Esophagus mucosa (tissue), 1 donor: ENCODE measurements around the gene TAS1R3. TPM values are rescaled to one million over a fixed set of nuclear protein-coding genes. Genes with fewer than 3 reads are reported as not detected.
A peak's percentile ranks its signal among the peaks of the same experiment; 100 is the strongest.

Source experiments
- ATAC-seq: fragments of 200-7000 bp; cut with Tn5 transposase; one replicate; pipeline ENCODE4 v1.9.1; 2020
- total RNA-seq: library from RNA; stranded (reverse); gene quantifications from one replicate; pipeline ENCODE4 v1.2.4, GENCODE V29; 2023
- donor health status: DM: yes; HTN: yes; CAD: no.

The TAS1R3 gene
- total RNA-seq, 1 donor from 2014 or later = 0.56 TPM

DNA sequence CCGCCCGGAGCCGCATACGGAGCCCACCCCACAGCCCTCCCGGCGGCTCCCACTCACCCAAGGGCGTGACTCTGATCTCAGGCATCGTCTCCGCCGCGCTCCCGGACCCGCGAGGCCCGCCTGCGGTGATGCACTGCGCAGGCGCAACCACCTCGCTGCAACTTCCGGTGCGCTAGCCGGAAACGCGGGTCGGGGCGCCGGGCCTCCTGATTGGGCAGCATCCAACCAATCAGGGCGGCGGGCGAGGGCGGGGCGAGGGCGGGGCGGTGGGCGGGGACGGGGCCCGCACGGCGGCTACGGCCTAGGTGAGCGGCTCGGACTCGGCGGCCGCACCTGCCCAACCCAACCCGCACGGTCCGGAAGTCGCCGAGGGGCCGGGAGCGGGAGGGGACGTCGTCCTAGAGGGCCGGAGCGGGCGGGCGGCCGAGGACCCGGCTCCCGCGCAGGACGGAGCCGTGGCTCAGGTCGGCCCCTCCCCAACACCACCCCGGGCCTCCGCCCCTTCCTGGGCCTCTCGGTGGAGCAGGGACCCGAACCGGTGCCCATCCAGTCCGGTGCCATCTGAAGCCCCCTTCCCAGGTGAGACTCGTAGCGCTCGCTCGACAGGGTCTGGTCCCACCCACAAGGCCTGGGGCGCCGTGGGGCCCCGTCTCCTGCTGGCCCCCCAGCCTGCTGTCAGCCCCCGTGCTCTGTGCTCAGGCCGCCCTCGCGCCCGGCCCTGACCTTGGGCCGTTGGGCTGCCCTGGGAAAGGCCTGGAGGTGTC lies 6.4 kb upstream of the TAS1R3 start, which contains the start of the genes CPTP and INTS11:
Gene CPTP, plus strand, starts transcription at position 279 of the 764 bp plus-strand sequence. CDS start 2,109 bp downstream, outside the sequence.
Gene INTS11, minus strand, starts transcription at position 137 of the 764 bp plus-strand sequence. Its CDS starts 52 bp downstream, at position 85.
- ATAC-seq = peak; percentile 79

DNA sequence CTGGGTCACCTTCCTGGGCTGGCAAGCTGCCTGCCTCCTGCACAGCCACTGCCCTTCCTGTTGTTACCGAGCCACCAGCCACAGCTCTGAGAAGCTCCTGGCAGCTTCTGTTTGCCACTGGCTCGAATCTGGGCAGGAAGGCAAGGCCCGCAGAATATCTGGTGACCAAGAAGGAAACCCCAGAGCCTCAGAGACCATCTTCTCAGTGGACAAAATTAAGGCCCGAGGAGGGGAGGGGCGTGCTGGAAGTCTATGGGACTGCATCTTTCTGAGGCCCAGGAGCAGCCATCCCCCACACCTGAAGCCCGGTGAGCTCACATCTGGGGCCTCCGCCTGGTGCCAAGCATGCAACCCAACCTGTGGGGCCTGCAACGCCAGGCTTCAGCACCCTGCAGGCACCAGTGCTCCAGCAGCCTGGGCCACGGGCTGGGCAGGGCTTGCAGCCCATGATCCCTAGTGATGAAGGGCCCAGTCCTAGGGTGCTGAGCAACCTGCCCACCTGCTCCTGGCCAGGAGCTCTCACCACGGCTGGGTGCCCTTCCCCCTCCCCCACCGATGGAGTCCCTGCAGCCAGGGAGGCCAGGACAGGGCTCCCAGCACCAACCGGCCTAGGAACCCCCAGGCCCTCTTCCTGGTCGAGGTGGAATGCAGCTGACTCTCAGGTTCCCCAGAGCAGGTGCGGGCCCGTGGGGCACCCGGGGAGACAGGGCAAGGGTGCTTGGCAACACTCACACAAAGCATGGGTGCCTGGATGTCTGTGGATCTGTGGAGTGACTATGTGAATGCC lies 5.6 kb upstream of the TAS1R3 start:
- peak; percentile 61 for ATAC-seq

DNA sequence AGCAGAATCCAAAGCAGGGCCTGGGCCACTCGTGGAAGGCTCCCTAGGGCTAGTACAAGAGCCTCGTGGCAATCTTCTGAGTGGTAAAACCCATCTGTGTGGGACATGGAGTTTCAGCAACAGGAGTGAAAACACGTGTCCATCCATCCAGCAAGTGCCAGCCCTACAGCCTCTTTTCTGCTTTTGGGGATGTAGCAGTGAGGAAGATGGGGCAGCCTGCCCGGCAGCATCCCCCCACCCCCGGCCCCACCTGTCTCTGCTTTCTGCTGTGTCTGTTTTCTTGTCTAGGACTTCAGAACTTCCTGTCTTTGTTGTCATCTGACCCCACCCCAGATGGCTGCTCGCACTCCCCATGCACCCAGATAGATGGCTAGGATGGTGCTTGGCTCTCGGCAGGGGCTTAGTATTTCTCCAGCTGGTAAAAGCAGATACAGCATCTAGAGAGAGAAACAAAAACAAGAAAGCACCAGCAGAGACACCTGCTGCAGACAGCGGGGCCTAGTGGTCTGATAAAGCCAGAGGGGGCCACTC lies 4.9 kb upstream of the TAS1R3 start:
- no peak for ATAC-seq

DNA sequence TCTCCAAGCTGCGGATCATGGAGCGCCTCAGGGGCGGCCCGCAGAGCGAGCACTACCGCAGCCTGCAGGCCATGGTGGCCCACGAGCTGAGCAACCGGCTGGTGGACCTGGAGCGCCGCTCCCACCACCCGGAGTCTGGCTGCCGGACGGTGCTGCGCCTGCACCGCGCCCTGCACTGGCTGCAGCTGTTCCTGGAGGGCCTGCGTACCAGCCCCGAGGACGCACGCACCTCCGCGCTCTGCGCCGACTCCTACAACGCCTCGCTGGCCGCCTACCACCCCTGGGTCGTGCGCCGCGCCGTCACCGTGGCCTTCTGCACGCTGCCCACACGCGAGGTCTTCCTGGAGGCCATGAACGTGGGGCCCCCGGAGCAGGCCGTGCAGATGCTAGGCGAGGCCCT lies 3.8 kb upstream of the TAS1R3 start:
- no peak for ATAC-seq

DNA sequence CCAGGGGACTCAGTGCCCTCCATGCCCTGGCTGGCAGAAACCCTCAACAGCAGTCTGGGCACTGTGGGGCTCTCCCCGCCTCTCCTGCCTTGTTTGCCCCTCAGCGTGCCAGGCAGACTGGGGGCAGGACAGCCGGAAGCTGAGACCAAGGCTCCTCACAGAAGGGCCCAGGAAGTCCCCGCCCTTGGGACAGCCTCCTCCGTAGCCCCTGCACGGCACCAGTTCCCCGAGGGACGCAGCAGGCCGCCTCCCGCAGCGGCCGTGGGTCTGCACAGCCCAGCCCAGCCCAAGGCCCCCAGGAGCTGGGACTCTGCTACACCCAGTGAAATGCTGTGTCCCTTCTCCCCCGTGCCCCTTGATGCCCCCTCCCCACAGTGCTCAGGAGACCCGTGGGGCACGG lies 2.8 kb upstream of the TAS1R3 start:
- ATAC-seq = no peak

DNA sequence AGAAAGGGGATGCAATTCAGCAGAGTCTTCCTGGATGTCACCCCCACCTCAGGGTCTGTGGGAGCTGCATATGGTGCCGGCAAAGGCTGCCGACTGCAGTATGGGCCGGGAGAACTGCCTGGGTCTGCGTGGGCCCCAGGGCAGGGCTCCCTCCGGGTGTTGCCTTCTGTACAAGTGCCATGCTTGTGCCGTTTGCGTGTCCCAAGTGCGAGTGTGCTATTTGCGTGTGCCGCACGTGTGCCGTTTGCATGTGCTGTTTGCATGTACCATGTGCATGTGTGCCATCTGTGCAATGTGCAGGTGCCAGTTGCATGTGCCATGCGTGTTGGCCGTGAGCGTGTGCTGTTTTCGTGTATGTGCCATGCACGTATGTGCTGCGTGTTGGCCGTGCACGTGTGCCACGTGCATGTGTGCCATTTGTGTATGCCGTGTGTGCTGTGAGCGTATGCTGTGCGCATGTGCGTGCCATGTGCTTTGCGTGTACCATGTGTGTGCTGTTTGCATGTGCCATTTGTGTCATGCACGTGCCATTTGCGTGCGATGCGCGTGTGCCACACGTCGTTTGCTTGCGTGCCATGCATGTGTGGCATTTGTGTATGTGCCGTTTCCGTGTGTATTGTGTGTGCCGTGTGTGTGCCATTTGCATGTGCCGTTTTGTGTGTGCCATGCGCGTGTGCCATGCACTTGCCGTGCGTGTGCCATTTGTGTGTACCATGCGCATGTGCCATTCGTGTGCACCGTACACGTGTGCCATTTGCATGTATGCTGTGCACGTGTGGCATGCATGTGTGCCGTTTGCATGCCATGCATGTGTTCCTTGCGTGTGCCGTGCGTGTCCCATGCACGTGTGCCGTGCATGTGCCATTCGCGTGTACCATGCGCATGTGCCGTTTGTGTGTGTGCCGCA lies 1.5 kb upstream of the TAS1R3 start:
- ATAC-seq = no peak

DNA sequence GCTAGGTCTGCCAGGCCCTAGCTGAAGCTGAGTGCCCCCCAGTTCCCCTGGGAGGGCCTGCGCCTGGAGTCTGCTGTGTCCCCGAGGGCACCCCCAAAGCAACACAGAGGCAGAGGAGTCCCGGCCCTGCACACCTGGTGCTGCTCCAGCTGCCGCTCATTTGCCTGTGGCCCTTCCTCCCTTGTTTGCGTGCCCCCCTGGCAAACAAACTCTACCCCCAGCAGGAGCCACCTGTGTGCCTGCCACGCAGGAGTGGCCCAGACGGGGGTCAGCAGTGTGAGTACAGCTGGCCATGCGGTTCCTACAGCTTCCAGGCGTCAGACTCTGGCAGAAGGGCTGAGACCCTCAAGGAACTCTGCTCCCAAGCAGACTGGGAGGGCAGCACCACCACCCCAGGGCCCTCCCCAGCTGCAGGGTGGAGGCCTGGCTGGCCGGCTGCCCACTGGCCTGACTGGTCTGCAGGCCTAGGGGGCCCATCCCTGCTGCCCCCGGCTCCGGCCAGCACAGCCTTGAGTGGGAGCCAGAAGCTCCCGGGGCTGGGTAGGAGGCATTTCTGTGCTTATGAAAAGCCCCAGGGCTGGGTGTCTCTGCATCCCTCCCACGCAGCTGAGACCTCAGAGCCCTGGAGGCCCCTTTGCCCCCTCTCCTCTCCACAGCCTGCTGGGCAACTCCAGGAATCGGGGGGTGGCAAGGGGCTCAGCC lies 563 bp upstream of the TAS1R3 start:
- ATAC-seq = peak; percentile 0

DNA sequence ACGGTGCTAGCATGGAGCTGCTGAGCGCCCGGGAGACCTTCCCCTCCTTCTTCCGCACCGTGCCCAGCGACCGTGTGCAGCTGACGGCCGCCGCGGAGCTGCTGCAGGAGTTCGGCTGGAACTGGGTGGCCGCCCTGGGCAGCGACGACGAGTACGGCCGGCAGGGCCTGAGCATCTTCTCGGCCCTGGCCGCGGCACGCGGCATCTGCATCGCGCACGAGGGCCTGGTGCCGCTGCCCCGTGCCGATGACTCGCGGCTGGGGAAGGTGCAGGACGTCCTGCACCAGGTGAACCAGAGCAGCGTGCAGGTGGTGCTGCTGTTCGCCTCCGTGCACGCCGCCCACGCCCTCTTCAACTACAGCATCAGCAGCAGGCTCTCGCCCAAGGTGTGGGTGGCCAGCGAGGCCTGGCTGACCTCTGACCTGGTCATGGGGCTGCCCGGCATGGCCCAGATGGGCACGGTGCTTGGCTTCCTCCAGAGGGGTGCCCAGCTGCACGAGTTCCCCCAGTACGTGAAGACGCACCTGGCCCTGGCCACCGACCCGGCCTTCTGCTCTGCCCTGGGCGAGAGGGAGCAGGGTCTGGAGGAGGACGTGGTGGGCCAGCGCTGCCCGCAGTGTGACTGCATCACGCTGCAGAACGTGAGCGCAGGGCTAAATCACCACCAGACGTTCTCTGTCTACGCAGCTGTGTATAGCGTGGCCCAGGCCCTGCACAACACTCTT lies 1.1 kb downstream of the TAS1R3 start:
- peak; percentile 48 for ATAC-seq

DNA sequence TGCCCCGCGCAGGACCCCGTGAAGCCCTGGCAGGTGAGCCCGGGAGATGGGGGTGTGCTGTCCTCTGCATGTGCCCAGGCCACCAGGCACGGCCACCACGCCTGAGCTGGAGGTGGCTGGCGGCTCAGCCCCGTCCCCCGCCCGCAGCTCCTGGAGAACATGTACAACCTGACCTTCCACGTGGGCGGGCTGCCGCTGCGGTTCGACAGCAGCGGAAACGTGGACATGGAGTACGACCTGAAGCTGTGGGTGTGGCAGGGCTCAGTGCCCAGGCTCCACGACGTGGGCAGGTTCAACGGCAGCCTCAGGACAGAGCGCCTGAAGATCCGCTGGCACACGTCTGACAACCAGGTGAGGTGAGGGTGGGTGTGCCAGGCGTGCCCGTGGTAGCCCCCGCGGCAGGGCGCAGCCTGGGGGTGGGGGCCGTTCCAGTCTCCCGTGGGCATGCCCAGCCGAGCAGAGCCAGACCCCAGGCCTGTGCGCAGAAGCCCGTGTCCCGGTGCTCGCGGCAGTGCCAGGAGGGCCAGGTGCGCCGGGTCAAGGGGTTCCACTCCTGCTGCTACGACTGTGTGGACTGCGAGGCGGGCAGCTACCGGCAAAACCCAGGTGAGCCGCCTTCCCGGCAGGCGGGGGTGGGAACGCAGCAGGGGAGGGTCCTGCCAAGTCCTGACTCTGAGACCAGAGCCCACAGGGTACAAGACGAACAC lies 1.8 kb downstream of the TAS1R3 start:
- peak; percentile 66 for ATAC-seq

DNA sequence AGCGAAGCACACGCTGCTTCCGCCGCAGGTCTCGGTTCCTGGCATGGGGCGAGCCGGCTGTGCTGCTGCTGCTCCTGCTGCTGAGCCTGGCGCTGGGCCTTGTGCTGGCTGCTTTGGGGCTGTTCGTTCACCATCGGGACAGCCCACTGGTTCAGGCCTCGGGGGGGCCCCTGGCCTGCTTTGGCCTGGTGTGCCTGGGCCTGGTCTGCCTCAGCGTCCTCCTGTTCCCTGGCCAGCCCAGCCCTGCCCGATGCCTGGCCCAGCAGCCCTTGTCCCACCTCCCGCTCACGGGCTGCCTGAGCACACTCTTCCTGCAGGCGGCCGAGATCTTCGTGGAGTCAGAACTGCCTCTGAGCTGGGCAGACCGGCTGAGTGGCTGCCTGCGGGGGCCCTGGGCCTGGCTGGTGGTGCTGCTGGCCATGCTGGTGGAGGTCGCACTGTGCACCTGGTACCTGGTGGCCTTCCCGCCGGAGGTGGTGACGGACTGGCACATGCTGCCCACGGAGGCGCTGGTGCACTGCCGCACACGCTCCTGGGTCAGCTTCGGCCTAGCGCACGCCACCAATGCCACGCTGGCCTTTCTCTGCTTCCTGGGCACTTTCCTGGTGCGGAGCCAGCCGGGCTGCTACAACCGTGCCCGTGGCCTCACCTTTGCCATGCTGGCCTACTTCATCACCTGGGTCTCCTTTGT lies 2.6 kb downstream of the TAS1R3 start:
- ATAC-seq = peak; percentile 0

DNA sequence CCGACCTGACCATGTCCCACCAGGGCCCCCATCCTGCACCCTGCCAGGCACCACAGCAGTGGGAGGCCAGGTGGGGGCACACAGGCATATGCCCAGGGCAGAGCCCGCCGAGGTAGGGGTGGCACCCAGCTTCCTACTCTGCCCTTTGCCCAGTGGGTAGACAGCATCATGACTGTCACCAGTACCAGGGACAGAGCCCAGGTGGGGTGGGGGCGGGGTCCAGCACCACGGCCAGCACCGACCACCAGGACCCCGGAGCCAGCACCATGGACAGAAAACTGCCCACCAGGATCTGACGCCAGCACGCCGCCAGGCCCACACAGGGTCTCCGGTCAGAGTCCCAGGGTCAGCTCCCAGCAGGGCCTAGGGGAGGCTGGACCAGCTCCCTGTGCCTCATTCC lies 3.8 kb downstream of the TAS1R3 start:
- ATAC-seq = no peak

DNA sequence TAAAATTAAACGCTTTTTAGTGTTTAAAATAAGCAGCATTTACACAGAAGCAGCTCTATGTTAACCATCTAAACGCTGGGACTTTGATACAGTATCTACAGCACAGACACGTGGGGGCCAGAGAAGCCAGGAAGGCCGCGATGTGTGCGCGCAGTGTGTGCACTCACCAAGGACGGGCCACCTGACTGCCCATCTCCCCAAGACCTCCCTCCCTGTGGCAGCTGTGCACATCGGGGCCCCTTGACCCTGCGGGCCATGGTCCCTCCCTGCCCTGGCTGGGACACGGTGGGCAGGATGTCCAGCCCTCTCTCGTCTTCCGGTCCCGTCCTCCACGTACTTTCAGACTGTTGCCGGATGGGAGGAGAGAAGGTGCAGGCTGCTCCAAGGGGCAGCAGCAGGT lies 4.2 kb downstream of the TAS1R3 start:
- no peak for ATAC-seq

DNA sequence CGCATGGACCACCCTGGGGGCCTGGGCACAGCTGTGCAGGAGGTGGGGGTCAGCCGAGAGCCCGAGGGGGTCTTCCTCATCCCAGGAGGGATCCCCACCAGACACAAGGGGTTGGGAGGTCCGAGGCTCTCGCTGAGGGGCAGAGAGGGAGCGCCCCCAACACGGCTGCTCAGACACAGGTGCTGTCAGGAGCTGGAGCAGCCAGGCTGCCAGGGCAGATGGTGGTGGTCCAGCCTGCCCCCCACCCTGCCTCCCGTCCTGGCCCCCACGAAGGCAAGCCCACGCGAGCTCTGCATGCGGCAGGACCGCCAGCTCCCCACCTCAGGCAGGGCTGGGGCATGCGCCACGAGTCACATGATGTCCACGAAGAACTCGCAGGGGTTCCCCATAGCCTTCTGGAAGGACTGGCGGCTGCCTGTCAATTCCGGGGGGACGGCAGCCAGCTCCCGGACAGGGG lies 4.7 kb downstream of the TAS1R3 start:
- no peak for ATAC-seq

DNA sequence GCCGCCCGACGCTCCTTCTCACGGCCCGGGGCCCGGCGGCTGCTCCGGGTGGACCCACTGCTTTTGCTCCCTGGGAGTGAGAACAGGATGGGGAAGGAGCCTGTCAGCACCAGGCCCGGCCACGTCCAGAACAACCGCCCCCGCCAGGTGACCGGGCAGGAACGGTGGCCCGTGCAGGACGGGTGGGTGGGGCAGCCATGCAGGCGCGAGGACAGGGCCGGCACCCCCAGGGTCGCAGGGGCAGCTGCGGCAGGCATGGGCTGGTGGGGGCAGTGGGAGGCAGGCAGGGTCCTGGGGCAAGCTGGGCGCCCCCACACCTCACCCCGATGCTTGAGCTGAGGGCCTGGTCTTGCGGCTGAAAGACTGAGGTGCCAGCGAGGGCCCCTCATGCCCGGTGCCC lies 5.4 kb downstream of the TAS1R3 start:
- no peak for ATAC-seq

DNA sequence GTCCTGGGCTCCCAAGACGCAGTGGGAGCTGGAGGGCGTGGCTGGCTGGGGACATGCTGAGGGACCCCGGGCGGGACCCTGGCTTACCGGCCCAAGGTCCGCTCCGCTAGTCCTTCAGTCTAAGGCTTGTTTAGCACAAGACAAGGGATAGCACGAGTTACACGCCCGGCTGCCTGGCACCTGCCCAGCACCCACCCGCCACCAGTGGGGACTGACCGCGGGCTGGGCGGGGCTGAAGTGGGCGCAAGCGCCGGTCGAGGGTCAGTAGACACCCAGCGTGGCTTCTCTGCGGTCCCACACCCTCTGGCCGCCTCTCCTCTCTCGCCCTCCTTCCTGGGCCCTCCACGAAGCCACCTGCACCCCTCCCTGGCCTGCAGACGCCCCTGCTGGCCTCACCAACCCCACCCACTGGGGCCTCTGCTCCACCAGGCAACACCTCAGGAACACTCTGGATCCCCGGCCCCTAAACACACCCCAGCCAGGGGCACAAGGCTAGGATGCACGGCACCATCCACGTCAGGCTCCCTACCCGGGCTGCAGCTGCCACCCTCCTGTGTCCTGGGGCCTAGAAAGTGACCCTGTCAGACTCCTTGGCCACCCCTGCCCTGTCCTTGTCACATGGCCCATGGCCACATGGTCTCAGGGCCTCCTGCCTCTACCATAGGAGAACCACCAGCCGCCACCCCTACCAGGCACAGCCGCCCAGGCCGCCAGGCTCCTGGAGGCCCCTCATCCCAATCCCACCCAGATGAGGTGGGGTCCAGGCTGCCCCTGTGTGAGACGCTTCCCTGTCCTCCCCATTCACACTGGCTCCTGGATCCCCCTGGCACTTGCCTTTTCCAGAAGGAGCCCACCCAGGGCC lies 6.1 kb downstream of the TAS1R3 start:
- ATAC-seq = no peak

DNA sequence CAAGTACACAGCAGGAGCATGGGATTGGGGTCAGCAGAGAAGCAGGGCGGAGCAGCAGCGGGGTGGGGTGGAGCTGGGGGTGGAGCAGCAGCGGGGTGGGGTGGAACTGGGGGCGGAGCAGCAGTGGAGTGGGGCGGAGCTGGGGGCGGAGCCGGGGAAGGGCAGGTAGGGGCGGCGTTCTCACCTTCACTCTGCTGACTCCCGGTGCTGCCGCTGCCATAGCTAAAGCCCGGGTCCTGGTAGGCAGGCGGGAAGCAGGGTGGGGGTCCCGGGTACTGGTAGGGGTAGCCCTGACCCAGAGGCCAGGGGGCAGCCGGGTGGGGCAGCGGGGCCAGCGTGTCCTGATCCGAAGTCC lies 6.7 kb downstream of the TAS1R3 start:
- peak; percentile 49 for ATAC-seq

DNA sequence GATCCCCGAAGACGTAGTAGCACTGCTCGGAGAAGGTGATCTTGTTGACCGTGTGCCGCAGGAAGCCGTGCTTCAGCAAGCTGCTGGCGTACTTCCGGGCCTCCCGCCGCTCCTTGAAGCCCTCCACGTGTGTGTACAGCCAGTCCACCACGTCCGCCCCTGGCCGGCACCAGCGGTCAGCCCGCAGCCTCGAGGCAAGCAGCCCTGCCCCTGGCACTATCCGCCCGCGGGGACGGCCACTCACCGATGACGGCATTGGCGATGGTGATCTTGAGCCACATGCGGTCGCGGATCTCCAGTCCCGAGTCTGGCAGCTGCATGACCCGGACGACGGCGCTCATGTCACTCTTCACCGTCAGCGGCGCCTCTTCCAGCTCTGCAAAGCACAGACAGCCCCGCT lies 7.2 kb downstream of the TAS1R3 start:
- no peak for ATAC-seq

DNA sequence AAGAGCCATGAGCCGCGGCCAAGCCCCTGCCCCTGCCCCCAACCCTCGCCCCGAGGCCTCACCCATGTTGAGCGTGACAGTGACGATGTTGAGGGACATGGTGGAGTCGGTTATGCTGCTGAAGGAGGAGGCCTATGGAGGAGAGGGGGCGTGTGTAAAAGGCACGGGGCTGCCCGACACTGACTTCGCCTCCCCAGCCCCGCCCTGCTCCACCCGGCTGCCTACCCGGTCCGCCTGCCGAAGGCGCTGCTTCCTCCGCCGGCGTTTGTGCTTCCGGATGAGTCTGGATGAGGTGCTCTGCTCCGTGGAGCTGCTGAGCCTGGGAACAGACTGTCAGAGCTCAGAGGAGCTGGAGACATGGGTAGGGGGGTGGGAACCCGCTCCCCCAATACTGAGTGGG lies 9.1 kb downstream of the TAS1R3 start:
- ATAC-seq = no peak
